Upper lobe of left lung (tissue), 4 donors: Measurements from ENCODE around the gene GPC5.

Source experiments
- CTCF ChIP-seq, 6 experiments: fragments of 450-650 bp in 4 of 6; fragments of 200-600 bp in 2 of 6; sonication (generic) in 2 of 6; IDR thresholded peaks; one replicate each; pipeline ENCODE4 v1.5.1; 2016 to 2019; ENCODE audit warnings: antibody characterized with exemption in 6 of 6
- EP300 ChIP-seq, 4 donors: sonication (generic); formaldehyde crosslinking; IDR thresholded peaks; one replicate each; pipeline ENCODE4 v1.5.1; 2017; ENCODE audit warnings: antibody characterized with exemption in 4 of 4, control low read depth in 2 of 4
- POLR2AphosphoS5 ChIP-seq, 2 donors: sonication (generic); formaldehyde crosslinking; IDR thresholded peaks; one replicate each; pipeline ENCODE4 v1.5.1; 2017; ENCODE audit warnings: antibody characterized with exemption in 2 of 2

GRCh38 chr13:91893040-91893439, 494.6 kb downstream of the GPC5 start:
- TF ChIP-seq CTCF (IDR thresholded peaks at IDR 0.05) (no peak), POLR2AphosphoS5 (IDR thresholded peaks at IDR 0.05) (no peak), EP300 (IDR thresholded peaks at IDR 0.05) (no peak)
